Measurements from ENCODE around the gene MCF2L2. TPM values are rescaled to one million over a fixed set of nuclear protein-coding genes. Genes with fewer than 3 reads are reported as not detected.

MCF2L2 gene
- total and polyA plus RNA-seq, 2 donors (not counting 1 experiment from before 2014, with no cell fraction given) = 0.03 to 1.6 TPM

GRCh38 chr3:183244219-183244618, 184.2 kb downstream of the MCF2L2 start:
- no peak for TF ChIP-seq CTCF (IDR thresholded peaks at IDR 0.05)
- TF ChIP-seq EZH2 (IDR thresholded peaks at IDR 0.05; ENCODE audit: borderline replicate concordance, insufficient read depth, low read depth, low read length, poor library complexity, severe bottlenecking) = no peak
- H3K4me3 ChIP-seq (ENCODE audit: control extremely low read depth in 1 of 5, extremely low read depth in 1 of 5, insufficient read depth in 1 of 5, low read depth in 2 of 5, low read length in 4 of 5) = no peak overlapping the region
- ChIA-PET POLR2A (no interaction called here), CTCF (no interaction called here)
- no peak overlapping the region for H3K27ac Mint-ChIP-seq
- no peak overlapping the region for H3K27ac ChIP-seq (ENCODE audit: low read length in 2 of 2)
- no peaks in the 10 kb centered on the region for H3K4me1 Mint-ChIP-seq
- no peak for ATAC-seq (ENCODE audit: low read depth)
- no peak overlapping the region for H2AFZ ChIP-seq (ENCODE audit: insufficient read depth, low read depth, low read length, poor library complexity, severe bottlenecking)
- no peaks in the 10 kb centered on the region for H3K36me3 ChIP-seq (replicated peaks in 1 of 2; ENCODE audit: control extremely low read depth in 1 of 2, control insufficient read depth in 1 of 2, extremely low read depth in 1 of 2, insufficient read depth in 2 of 2, low read length in 1 of 2)
- H3K4me1 ChIP-seq (ENCODE audit: control insufficient read depth in 2 of 2, insufficient read depth in 2 of 2, low read length in 2 of 2) = no peaks in the 10 kb centered on the region
- WGBS (ENCODE audit: insufficient coverage) = no CpG with 5 or more reads among the region's 2 CpGs
- DNase-seq = no peak
- H3K4me3 Mint-ChIP-seq = no peak overlapping the region
- peaks cover 5% of the 10 kb centered on the region for H3K9me3 Mint-ChIP-seq (ENCODE audit: insufficient read depth)
- no peak overlapping the region for H3K9ac ChIP-seq (ENCODE audit: low read length)
- no peaks in the 10 kb centered on the region for H4K20me1 ChIP-seq (ENCODE audit: control insufficient read depth, insufficient read depth, low read length, poor library complexity, severe bottlenecking)
- no peak overlapping the region for H3K4me2 ChIP-seq (replicated peaks; ENCODE audit: low read depth, low read length, poor library complexity, severe bottlenecking)
- no peaks in the 10 kb centered on the region for H3K79me2 ChIP-seq (ENCODE audit: control insufficient read depth, insufficient read depth, low read length)
- H3K27me3 Mint-ChIP-seq = peaks cover 46% of the 10 kb centered on the region
- H3K27me3 ChIP-seq (replicated peaks in 1 of 4; ENCODE audit: control extremely low read depth in 1 of 4, control insufficient read depth in 3 of 4, insufficient read depth in 4 of 4, low read length in 3 of 4) = peaks cover 0 to 30% (median 14%) of the 10 kb centered on the region in 4 experiments
- H3K9me3 ChIP-seq (ENCODE audit: control extremely low read depth in 1 of 3, control insufficient read depth in 2 of 3, insufficient read depth in 1 of 3, low read length in 2 of 3) = peaks cover 2 to 19% (median 17%) of the 10 kb centered on the region in 3 donors
- intact Hi-C loops (cut with micrococcal nuclease) = no loop called here

GRCh38 chr3:183242431-183242830, 186.0 kb downstream of the MCF2L2 start:
- Mint-ChIP-seq H3K27me3 (peaks cover 42% of the 10 kb centered on the region), H3K4me1 (no peaks in the 10 kb centered on the region), H3K4me3 (no peak overlapping the region), H3K27ac (peak overlapping the region; percentile 23), H3K9me3 (ENCODE audit: insufficient read depth) (peaks cover 5% of the 10 kb centered on the region)
- Histone ChIP-seq H3K9ac (ENCODE audit: low read length) (no peak overlapping the region), H3K4me1 (ENCODE audit: control insufficient read depth in 2 of 2, insufficient read depth in 2 of 2, low read length in 2 of 2) (no peaks in the 10 kb centered on the region), H3K4me2 (replicated peaks; ENCODE audit: low read depth, low read length, poor library complexity, severe bottlenecking) (no peak overlapping the region), H3K27ac (ENCODE audit: low read length in 2 of 2) (no peak overlapping the region), H2AFZ (ENCODE audit: insufficient read depth, low read depth, low read length, poor library complexity, severe bottlenecking) (no peak overlapping the region), H3K4me3 (ENCODE audit: control extremely low read depth in 1 of 5, extremely low read depth in 1 of 5, insufficient read depth in 1 of 5, low read depth in 2 of 5, low read length in 4 of 5) (no peak overlapping the region), H3K79me2 (ENCODE audit: control insufficient read depth, insufficient read depth, low read length) (no peaks in the 10 kb centered on the region), H3K36me3 (replicated peaks in 1 of 2; ENCODE audit: control extremely low read depth in 1 of 2, control insufficient read depth in 1 of 2, extremely low read depth in 1 of 2, insufficient read depth in 2 of 2, low read length in 1 of 2) (no peaks in the 10 kb centered on the region), H3K9me3 (ENCODE audit: control extremely low read depth in 1 of 3, control insufficient read depth in 2 of 3, insufficient read depth in 1 of 3, low read length in 2 of 3) (peaks cover 2 to 19% (median 17%) of the 10 kb centered on the region in 3 donors), H4K20me1 (ENCODE audit: control insufficient read depth, insufficient read depth, low read length, poor library complexity, severe bottlenecking) (no peaks in the 10 kb centered on the region), H3K27me3 (replicated peaks in 1 of 4; ENCODE audit: control extremely low read depth in 1 of 4, control insufficient read depth in 3 of 4, insufficient read depth in 4 of 4, low read length in 3 of 4) (peaks cover 0 to 32% (median 13%) of the 10 kb centered on the region in 4 experiments)
- no peak for DNase-seq
- 85% methylated on average over 1 of the region's 1 CpG for WGBS (ENCODE audit: insufficient coverage)
- POLR2A ChIA-PET = no interaction called here
- TF ChIP-seq CTCF (IDR thresholded peaks at IDR 0.05) (no peak), EZH2 (IDR thresholded peaks at IDR 0.05; ENCODE audit: borderline replicate concordance, insufficient read depth, low read depth, low read length, poor library complexity, severe bottlenecking) (no peak)
- CTCF ChIA-PET = no interaction called here
- intact Hi-C loops (cut with micrococcal nuclease) = no loop called here
- no peak for ATAC-seq (ENCODE audit: low read depth)

Measured in B cell (primary cell).